HG03457 (cell line): Measurements from ENCODE around the gene SNX32.
A peak's percentile ranks its signal among the peaks of the same experiment; 100 is the strongest.

Experiments used
- ATAC-seq: cut with Tn5 transposase; IDR thresholded peaks from one replicate; pipeline ENCODE4 v1.9.1; 2021; ENCODE audit warnings: moderate number of reproducible peaks; ENCODE audit not compliant: unreplicated experiment

SNX32 gene

GRCh38 chr11:65865550-65866172 is 31.9 kb downstream of the SNX32 start:
- no peak for ATAC-seq

- ATAC-seq: no peak
Measured at GRCh38 chr11:65866509-65867283, 32.9 kb downstream of the SNX32 start.

DNA sequence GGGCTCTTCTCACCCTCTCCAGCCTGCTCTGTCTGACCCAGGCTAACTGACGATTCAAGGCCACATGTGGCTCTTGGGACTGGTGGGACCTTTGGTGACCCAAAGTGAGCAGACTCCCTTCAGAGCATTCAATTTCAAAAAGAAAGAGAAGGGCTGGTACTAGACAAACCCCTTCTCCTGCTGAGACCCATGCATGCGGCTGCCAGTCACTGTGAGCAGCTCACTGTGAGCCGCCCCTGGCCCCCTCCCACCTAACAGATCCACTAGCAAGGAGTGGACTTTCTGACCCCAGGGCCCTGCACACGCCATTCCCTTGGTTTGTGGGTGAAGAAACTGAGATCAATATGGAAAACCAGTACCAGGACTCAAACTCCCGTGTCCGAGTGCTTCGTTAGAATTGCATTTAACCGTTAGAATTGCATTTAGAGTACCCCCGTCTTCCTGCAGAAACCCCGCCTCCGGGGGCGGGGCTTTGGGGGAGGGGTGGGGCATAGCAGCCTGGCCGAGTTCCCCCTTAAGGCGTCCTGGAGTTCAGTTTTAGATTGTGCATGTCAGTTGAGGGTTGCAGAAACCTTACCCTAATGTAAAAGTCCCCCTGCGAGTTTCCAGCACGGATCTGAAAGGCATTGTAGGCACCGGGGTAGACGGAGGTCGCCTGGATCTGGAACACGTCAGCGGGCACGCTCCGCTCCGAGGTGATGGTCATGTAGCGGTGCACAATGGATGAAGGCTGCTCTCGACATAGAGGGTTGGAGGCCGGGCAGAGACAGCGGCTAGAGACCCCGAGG is 33.7 kb downstream of the SNX32 start:
- ATAC-seq: no peak

GRCh38 chr11:65868076-65868667 is 34.4 kb downstream of the SNX32 start:
- no peak for ATAC-seq

DNA sequence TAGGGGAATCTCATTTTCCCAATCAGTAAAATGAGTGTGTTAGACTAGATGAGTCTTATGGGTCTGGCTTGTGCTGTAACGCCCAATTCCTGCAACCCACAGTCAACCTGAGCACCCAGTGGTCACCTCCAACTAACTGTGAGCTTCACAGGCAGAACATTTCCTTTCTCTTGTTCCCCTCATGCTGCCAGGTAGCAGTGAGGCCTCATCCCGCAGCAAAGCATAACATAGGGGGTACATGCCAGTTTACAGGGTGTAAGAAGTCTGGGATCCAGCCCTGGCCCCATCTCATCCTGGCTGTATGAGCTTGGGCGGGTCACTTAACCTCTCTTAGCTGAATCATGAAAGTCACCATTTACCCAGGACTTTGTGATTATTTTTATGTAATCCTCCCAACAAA is 35.1 kb downstream of the SNX32 start:
- no peak for ATAC-seq

DNA sequence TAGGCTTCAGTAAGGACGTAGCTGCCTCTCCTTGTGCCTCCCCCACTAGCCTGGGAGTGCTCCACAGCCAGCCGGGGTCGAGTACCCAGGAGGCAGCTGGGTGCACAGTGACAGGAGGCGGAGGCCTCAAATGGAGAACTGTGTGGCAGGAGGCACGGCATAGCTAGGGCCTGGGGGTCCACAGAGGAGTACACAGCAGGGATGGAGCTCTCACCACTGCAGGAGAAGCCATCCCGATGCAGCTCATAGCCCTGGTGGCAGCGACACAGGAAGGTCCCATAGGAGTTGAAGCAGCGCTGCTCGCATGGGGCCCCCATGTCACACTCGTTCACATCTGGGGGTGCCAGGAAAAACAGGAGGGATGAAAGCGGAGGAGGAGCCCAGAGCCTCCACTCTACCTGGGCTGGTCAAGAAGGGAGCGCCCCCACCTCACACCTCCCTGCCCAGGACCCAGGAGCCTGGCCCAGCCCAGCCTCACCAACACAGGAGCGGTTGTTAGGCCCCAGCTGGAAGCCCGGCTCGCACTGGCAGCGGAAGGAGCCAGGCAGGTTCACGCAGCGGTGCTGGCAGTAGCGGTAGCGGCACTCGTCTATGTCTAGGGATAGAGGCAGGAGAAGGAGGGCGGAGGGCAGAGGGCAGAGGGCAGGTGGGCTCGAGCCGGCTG is 36.0 kb downstream of the SNX32 start:
- ATAC-seq: no peak

DNA sequence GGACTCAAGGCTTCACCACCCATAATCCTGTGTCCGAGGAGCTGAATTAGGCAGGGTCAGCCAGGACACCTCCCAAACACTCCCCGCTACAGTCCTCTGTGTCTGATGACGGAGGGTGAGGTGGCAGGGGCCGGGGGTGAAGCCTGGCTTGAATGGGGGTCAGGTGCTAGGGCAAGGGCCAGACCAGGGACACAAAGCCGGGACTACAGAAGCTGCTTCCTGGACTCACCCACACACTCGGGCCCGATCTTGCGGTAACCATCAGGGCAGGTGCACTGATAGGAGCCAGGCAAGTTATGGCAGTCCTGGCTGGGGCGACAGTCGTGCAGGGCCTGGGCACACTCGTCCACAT is 36.5 kb downstream of the SNX32 start:
- no peak for ATAC-seq

GRCh38 chr11:65870706-65871681 is 37.2 kb downstream of the SNX32 start:
- no peak for ATAC-seq

DNA sequence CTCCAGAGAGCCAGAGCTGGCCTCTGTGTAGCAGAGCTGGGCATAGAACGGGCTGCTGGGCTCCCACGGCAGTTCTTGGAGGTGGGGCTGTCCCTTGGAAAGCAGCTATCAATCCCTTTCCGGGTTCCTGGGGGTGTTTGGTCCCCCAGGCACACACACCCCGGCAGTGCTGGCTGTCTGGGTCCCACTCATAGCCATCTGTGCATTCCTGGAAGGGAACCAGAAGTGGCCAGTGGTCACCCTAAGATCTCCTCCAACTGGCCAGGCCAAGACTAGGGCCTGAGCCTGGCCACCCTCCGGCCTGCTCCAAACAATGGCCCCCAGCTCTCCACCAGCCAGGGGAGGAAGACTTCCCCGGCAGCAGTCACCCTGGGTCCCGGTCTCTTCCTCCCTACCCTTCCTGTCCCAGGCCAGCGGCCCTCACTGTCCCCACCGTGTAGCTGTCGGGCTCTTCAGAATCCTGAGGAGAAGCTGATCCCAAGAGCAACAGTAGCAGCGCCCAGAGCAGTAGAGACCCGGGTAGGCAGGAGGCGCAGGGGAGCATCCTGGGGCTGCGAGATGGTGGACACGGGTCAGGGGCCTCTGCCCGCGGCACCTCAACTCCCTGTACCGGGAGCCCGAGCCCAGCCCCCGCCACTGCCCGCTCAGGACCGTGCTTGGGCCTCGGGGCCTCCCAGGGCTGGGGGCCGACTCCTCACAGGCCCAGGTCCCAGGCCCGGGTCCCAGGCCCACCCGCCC is 38.2 kb downstream of the SNX32 start:
- no peak for ATAC-seq

GRCh38 chr11:65872586-65873317 is 39.0 kb downstream of the SNX32 start, which contains the start of gene EFEMP2:
TSS of gene EFEMP2 (minus strand) at chr11:65872800. CDS start at chr11:65872354, 446 bp downstream.
- no peak for ATAC-seq

GRCh38 chr11:65873318-65874156 is 39.8 kb downstream of the SNX32 start:
- peak; percentile 51 for ATAC-seq

GRCh38 chr11:65879617-65880016 is 45.9 kb downstream of the SNX32 start, which contains the start of gene CTSW:
TSS of gene CTSW (plus strand) at chr11:65879837. CDS start at chr11:65879855, 18 bp downstream.
- no peak for ATAC-seq

DNA sequence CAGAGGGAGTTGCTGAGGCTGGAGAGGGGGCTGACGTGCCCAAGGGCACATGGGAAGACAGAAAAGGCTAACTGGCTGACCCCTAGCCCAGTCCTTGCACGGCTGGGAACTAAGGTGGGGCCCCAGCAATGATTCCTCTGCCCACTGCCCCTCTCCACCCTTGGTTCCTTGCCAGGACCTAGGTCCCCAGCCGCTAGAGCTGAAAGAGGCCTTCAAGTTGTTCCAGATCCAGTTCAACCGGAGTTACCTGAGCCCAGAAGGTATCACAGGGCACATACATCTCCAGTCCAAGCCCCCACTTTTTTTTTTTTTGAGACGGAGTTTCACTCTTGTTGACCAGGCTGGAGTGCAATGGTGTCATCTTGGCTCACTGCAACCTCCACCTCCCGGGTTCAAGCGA is 46.3 kb downstream of the SNX32 start:
- no peak for ATAC-seq

DNA sequence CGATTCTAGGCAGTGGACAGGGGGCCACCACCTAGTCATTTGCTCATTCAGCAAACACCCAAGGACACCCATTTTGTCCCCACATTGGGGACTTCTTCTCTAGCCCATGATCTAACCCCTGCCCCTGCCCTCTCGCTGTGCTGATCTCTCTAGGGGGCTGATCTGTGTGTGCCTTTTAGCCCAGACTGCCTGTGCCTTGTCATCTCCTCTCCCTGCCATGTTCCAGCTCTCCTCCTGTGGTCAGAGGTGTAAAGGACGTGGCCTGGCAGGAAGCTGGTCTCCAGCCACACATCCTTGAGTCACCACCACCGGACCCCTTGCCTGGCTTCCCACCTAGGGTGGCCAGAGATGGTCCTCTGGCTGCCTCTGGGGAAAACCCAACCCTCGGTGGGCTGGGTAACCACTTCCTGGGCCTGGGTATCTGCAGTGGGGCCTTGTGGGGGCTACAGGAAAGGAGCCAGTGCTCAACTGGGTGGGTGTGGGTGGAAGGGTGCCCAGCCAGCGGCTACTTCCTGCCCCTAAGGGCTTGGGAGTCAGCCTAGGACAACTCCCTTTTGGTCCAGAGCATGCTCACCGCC is 47.2 kb downstream of the SNX32 start:
- ATAC-seq: no peak

DNA sequence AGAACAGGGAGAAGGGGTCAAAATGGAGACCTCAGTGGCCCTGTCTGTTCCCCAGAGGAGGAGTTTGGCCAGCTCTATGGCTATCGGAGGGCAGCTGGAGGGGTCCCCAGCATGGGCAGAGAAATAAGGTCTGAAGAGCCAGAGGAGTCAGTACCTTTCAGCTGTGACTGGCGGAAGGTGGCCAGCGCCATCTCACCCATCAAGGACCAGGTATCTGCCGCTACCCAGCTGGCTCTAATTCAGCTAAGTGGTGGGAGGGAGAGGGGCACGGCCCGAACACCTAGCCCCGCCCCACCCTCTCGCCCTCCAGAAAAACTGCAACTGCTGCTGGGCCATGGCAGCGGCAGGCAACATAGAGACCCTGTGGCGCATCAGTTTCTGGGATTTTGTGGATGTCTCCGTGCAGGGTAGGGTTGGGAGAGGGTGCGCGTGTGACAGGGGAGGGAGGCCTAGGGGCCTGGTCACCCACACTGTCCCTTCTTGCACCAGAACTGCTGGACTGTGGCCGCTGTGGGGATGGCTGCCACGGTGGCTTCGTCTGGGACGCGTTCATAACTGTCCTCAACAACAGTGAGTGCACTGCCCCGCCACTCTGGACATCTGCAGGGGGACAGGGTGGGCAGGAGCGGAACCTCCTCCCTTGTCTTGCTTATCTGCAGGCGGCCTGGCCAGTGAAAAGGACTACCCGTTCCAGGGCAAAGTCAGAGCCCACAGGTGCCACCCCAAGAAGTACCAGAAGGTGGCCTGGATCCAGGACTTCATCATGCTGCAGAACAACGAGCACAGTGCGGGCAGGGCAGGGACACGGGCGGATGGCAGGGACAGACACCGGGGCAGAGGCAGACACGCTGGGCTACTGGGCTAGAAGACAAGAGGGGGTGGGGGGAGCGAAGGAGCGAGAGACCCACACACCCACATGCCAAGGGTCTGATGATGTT is 48.6 kb downstream of the SNX32 start:
- no peak for ATAC-seq
